Sigmoid colon (tissue), 7 donors: ENCODE data around the gene IRS2. TPM values are rescaled to one million over a fixed set of nuclear protein-coding genes. Genes with fewer than 3 reads are reported as not detected.

Source experiments
- DNase-seq: peaks from one replicate; pipeline ENCODE4 v3.0.0-alpha.2; 2019
- H3K27ac ChIP-seq, 4 donors: fragments of 200-600 bp; sonication (generic); one replicate each; pipeline ENCODE4 v1.5.1; 2016 to 2019; ENCODE audit warnings: mild to moderate bottlenecking in 1 of 4
- H3K27me3 ChIP-seq, 3 donors: fragments of 200-600 bp; sonication (generic); one replicate each; pipeline ENCODE4 v1.5.1; 2019; ENCODE audit warnings: mild to moderate bottlenecking in 1 of 3
- H3K36me3 ChIP-seq, 4 donors: fragments of 200-600 bp; sonication (generic); one replicate each; pipeline ENCODE4 v1.5.1; 2016 to 2019
- H3K4me1 ChIP-seq, 4 donors: fragments of 200-600 bp; sonication (generic); one replicate each; pipeline ENCODE4 v1.5.1; 2017 to 2019
- H3K4me3 ChIP-seq, 4 donors: fragments of 200-600 bp; sonication (generic); one replicate each; pipeline ENCODE4 v1.5.1; 2017 to 2019; ENCODE audit warnings: mild to moderate bottlenecking in 2 of 4, moderate library complexity in 1 of 4
- H3K9me3 ChIP-seq, 4 donors: fragments of 200-600 bp in 3 of 4; sonication (generic) in 3 of 4; one replicate each; pipeline versions ENCODE4 v1.5.1 to v1.6.1; 2013 to 2019
- CTCF ChIP-seq, 4 experiments: fragments of 450-650 bp in 3 of 4; fragments of 200-600 bp in 1 of 4; IDR thresholded peaks; one replicate each; pipeline ENCODE4 v1.5.1; 2016 to 2019; ENCODE audit warnings: antibody characterized with exemption in 4 of 4, mild to moderate bottlenecking in 3 of 4, moderate library complexity in 2 of 4
- EP300 ChIP-seq, 4 donors: sonication (generic); formaldehyde crosslinking; IDR thresholded peaks; one replicate each; pipeline ENCODE4 v1.6.1; 2017; ENCODE audit warnings: antibody characterized with exemption in 4 of 4
- POLR2A ChIP-seq, 2 donors: fragments of 450-650 bp; IDR thresholded peaks; one replicate each; pipeline ENCODE4 v1.6.1; 2016; ENCODE audit warnings: antibody characterized with exemption in 2 of 2, mild to moderate bottlenecking in 2 of 2, moderate library complexity in 2 of 2
- POLR2AphosphoS5 ChIP-seq, 4 donors: sonication (generic); formaldehyde crosslinking; IDR thresholded peaks; one replicate each; pipeline ENCODE4 v1.6.1; 2017; ENCODE audit warnings: antibody characterized with exemption in 4 of 4
- WGBS, 2 donors: extraction: QIAGEN DNeasy Blood & Tissue Kit; methylation state at CpG; one replicate each; pipeline ENCODE4 v1.1.7; 2013; 5-methylcytosine and 5-hydroxymethylcytosine counted together
- intact Hi-C: fragments of 100-400 bp; cut with DNase I; formaldehyde crosslinking; loops from one replicate; pipeline ENCODE4 v1.15.1; 2023
- polyA plus RNA-seq, 3 donors: library from polyadenylated mRNA; stranded (reverse); fragments of 200-250 nt; gene quantifications; one replicate each; pipeline ENCODE4 v1.2.3, GENCODE V29; 2013
- total RNA-seq, 4 donors: library from RNA; depleted of rRNA; stranded (reverse); fragments of >200 nt; gene quantifications; one replicate each; pipeline ENCODE4 v1.1.0, GENCODE V29; 2016
- donor health status: healthy with polysubstance abuse.
- donor health status: Bipolar disorder and iron deficiency.
- donor health status: healthy.

Gene IRS2
- total and polyA plus RNA-seq, 7 donors, result 3.6 to 21.9 (median 15.3) TPM

- H3K9me3 ChIP-seq, result peaks cover 0 to 3% (median 0%) of the 10 kb centered on the region in 4 donors
- H3K36me3 ChIP-seq, result peaks cover 12 to 43% (median 14%) of the 10 kb centered on the region in 4 donors
- H3K27ac ChIP-seq, result no peak overlapping the region
- no peak for DNase-seq
- no peak for TF ChIP-seq POLR2AphosphoS5 (IDR thresholded peaks at IDR 0.05)
- no peak for TF ChIP-seq POLR2A (IDR thresholded peaks at IDR 0.05)
- no peak for TF ChIP-seq CTCF (IDR thresholded peaks at IDR 0.05)
- TF ChIP-seq EP300 (IDR thresholded peaks at IDR 0.05), result no peak
- 84 to 92% methylated on average over 4 of the region's 4 CpGs for WGBS, 2 donors
- H3K27me3 ChIP-seq, result no peaks in the 10 kb centered on the region
- H3K4me3 ChIP-seq, result no peak overlapping the region
- H3K4me1 ChIP-seq, result no peaks in the 10 kb centered on the region
- intact Hi-C loops, result no loop called here
Observed at GRCh38 chr13:109751477-109751876, 34.9 kb downstream of the IRS2 start.

DNA sequence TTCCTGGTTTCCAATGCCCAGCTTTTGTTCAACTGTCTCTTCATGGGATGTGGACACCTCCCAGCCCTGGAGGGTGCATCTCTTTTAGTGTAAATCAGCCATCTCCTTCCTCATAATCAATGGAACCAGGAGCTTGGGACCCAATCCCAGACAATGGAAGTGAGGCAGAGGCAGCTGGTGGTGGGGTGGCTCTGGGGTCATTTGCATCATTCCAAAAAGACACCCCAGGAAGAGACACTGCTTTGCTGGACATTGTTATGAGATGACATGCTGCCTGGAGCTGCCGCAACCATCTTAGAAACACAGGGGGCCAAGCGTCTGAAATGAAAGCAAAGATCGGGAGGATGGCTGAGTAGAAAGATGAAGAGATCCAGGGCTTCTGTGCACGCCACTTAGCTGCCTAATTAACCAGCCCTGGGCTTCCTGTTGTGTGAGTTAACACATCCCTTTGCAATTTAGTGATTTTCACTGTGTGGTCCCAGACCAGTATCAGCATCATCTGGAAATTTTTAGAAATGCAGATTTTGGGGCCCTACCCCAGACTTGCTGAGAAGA is 36.1 kb downstream of the IRS2 start:
- no peak overlapping the region for H3K4me3 ChIP-seq

DNA sequence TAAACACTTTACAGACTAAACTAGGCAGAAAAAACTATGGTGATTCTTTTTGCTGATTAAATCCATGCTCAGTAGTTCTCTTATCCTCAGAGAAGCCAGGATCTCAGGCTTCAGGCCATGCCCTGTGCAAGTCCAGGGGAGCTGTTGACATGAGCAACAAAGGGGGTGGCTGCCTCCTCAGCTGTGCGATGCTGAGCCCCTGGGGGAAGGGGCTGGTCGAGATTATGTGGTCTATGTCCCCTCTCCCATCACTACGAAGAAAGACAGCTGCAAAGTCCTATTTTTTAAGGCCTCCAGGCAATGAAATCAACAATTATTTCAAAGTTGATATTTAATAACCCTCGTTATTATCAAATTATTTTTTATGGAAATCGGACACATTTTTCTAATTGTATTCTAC is 37.0 kb downstream of the IRS2 start:
- Histone ChIP-seq H3K9me3 (peaks cover 0 to 1% (median 0%) of the 10 kb centered on the region in 4 donors), H3K4me3 (no peak overlapping the region), H3K27ac (no peak overlapping the region), H3K27me3 (no peaks in the 10 kb centered on the region), H3K4me1 (peaks cover 0 to 8% (median 7%) of the 10 kb centered on the region in 4 donors), H3K36me3 (peaks cover 0 to 22% (median 5%) of the 10 kb centered on the region in 4 donors)
- WGBS, 2 donors, result 87 to 92% methylated on average over 5 of the region's 5 CpGs
- DNase-seq, result no peak
- intact Hi-C loops, result no loop called here
- TF ChIP-seq POLR2A (IDR thresholded peaks at IDR 0.05), result no peak

More for the DNA sequence above, 36.1 kb downstream of the IRS2 start:
- intact Hi-C loops, result no loop called here
- H3K27me3 ChIP-seq, result no peaks in the 10 kb centered on the region
- WGBS, 2 donors, result 88 to 95% methylated on average over 4 of the region's 4 CpGs
- H3K36me3 ChIP-seq, result peaks cover 5 to 31% (median 7%) of the 10 kb centered on the region in 4 donors
- H3K27ac ChIP-seq, result no peak overlapping the region
- H3K9me3 ChIP-seq, result peaks cover 0 to 3% (median 0%) of the 10 kb centered on the region in 4 donors
- H3K4me1 ChIP-seq, result no peaks in the 10 kb centered on the region
- TF ChIP-seq EP300 (IDR thresholded peaks at IDR 0.05) (no peak), POLR2AphosphoS5 (IDR thresholded peaks at IDR 0.05) (no peak), POLR2A (IDR thresholded peaks at IDR 0.05) (no peak), CTCF (IDR thresholded peaks at IDR 0.05) (no peak)
- DNase-seq, result no peak

DNA sequence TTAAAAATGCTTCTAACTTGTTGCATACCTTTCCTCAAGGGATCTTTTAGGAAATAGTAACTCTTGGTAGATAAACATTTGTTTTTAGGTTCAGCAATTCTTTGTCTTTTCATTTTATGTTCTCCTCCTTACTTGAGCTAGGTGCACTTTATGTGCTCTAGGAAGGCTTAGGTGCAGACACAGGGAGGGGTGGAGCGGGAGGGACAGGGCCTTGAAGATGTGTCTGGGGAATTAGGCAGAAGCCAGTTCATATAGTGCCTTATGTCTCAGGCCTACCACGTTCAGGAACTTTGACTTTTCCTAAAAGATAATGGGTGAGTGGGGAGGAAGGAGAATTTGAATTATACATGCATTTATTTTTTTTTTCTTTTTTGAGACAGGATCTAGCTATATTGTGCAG is 37.7 kb downstream of the IRS2 start:
- peaks cover 0 to 15% (median 14%) of the 10 kb centered on the region in 4 donors for H3K4me1 ChIP-seq
- DNase-seq, result no peak
- H3K36me3 ChIP-seq, result peaks cover 0 to 15% (median 5%) of the 10 kb centered on the region in 4 donors
- intact Hi-C loops, result no loop called here
- H3K27ac ChIP-seq, result no peak overlapping the region
- no peaks in the 10 kb centered on the region for H3K9me3 ChIP-seq
- TF ChIP-seq POLR2A (IDR thresholded peaks at IDR 0.05), result no peak
- TF ChIP-seq CTCF (IDR thresholded peaks at IDR 0.05), result no peak
- no peak for TF ChIP-seq POLR2AphosphoS5 (IDR thresholded peaks at IDR 0.05)
- no peak for TF ChIP-seq EP300 (IDR thresholded peaks at IDR 0.05)
- no peaks in the 10 kb centered on the region for H3K27me3 ChIP-seq
- H3K4me3 ChIP-seq, result no peak overlapping the region
- WGBS, 2 donors, result 48 to 71% methylated on average over 2 of the region's 2 CpGs

DNA sequence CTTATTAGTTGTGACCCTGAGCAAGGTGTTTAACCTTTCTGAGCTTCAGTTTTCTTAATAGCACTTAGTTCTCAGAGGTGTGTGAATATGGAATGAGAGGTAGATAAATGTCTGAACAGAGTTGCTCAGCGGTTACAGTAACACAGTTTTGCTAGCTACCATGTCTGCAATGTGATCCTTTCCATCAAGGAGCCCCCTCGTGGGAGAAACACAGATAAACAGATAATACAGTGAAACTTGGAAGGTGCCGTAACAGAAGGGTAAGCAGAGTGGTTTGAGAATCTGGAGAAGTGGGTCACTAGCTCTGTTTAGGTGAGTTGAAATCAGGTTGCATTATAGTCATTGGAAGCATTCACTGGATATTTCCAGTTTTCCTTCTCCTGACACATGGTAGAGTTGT is 38.9 kb downstream of the IRS2 start:
- Histone ChIP-seq H3K9me3 (no peaks in the 10 kb centered on the region), H3K27me3 (no peaks in the 10 kb centered on the region), H3K36me3 (peaks cover 0 to 4% (median 0%) of the 10 kb centered on the region in 4 donors), H3K4me3 (no peak overlapping the region), H3K4me1 (peaks cover 0 to 18% (median 16%) of the 10 kb centered on the region in 4 donors), H3K27ac (no peak overlapping the region)
- intact Hi-C loops, result no loop called here
- 77 to 80% methylated on average over 3 of the region's 3 CpGs for WGBS, 2 donors
- no peak for TF ChIP-seq POLR2AphosphoS5 (IDR thresholded peaks at IDR 0.05)
- no peak for TF ChIP-seq EP300 (IDR thresholded peaks at IDR 0.05)
- DNase-seq, result no peak

GRCh38 chr13:109746364-109746763 is 40.0 kb downstream of the IRS2 start:
- H3K4me3 ChIP-seq, result no peak overlapping the region
- H3K4me1 ChIP-seq, result peaks cover 0 to 18% (median 16%) of the 10 kb centered on the region in 4 donors
- H3K9me3 ChIP-seq, result no peaks in the 10 kb centered on the region
- TF ChIP-seq POLR2AphosphoS5 (IDR thresholded peaks at IDR 0.05), result no peak
- no peak for TF ChIP-seq EP300 (IDR thresholded peaks at IDR 0.05)
- TF ChIP-seq POLR2A (IDR thresholded peaks at IDR 0.05), result no peak
- no peak for TF ChIP-seq CTCF (IDR thresholded peaks at IDR 0.05)
- 92 to 93% methylated on average over 10 of the region's 10 CpGs for WGBS, 2 donors
- H3K36me3 ChIP-seq, result no peaks in the 10 kb centered on the region
- intact Hi-C loops, result no loop called here
- H3K27me3 ChIP-seq, result no peaks in the 10 kb centered on the region
- no peak overlapping the region for H3K27ac ChIP-seq
- no peak for DNase-seq
